ENCODE data around the gene PARN.
"Not testable (repeated sequence)": the region's sequence is repeated elsewhere in the genome, so short reads cannot be mapped to it uniquely, and the experiment has no call there.

PARN gene

GRCh38 chr16:14630620-14631330 lies 715 bp upstream of the PARN start:
- DNase-seq: not testable (repeated sequence)

GRCh38 chr16:14629612-14629918 lies 495 bp downstream of the PARN start:
- peak; percentile 17 for DNase-seq

GRCh38 chr16:14628806-14629611 lies 1.1 kb downstream of the PARN start:
- no peak for DNase-seq

- no peak for DNase-seq
These were observed 3.0 kb downstream of the PARN start for GRCh38 chr16:14627078-14627477.

- no peak for DNase-seq
These were observed 11.5 kb downstream of the PARN start for GRCh38 chr16:14618566-14618965.

- no peak for DNase-seq
These were observed 13.8 kb downstream of the PARN start for GRCh38 chr16:14616280-14616679.

- no peak for DNase-seq
These were observed 16.1 kb downstream of the PARN start for GRCh38 chr16:14613991-14614390.

GRCh38 chr16:14611660-14612059 lies 18.4 kb downstream of the PARN start:
- no peak for DNase-seq

- no peak for DNase-seq
These were observed 20.3 kb downstream of the PARN start for GRCh38 chr16:14609716-14610115.

GRCh38 chr16:14608604-14609003 lies 21.5 kb downstream of the PARN start:
- DNase-seq: no peak

GRCh38 chr16:14608111-14608566 lies 21.9 kb downstream of the PARN start:
- DNase-seq: no peak

- no peak for DNase-seq
These were observed 24.0 kb downstream of the PARN start for GRCh38 chr16:14606102-14606501.

- DNase-seq: no peak
These were observed 27.6 kb downstream of the PARN start for GRCh38 chr16:14602443-14602963.

GRCh38 chr16:14600164-14600563 lies 29.9 kb downstream of the PARN start:
- peak; percentile 19 for DNase-seq

- DNase-seq: no peak
These were observed 43.3 kb downstream of the PARN start for GRCh38 chr16:14586637-14587305.

- DNase-seq: no peak
These were observed 44.8 kb downstream of the PARN start for GRCh38 chr16:14585287-14585686.

- DNase-seq: not testable (repeated sequence)
These were observed 49.1 kb downstream of the PARN start for GRCh38 chr16:14580926-14581325.

- no peak for DNase-seq
These were observed 50.8 kb downstream of the PARN start for GRCh38 chr16:14579266-14579665.

- no peak for DNase-seq
These were observed 53.5 kb downstream of the PARN start for GRCh38 chr16:14576532-14576931.

- DNase-seq: no peak
These were observed 54.0 kb downstream of the PARN start for GRCh38 chr16:14576069-14576468.

GRCh38 chr16:14574698-14575415 lies 55.2 kb downstream of the PARN start:
- DNase-seq: not testable (repeated sequence)

GRCh38 chr16:14572535-14572934 lies 57.5 kb downstream of the PARN start:
- DNase-seq: no peak

GRCh38 chr16:14569213-14569612 lies 60.8 kb downstream of the PARN start:
- DNase-seq: no peak
